ENCODE results near the gene CADM1.

DNA sequence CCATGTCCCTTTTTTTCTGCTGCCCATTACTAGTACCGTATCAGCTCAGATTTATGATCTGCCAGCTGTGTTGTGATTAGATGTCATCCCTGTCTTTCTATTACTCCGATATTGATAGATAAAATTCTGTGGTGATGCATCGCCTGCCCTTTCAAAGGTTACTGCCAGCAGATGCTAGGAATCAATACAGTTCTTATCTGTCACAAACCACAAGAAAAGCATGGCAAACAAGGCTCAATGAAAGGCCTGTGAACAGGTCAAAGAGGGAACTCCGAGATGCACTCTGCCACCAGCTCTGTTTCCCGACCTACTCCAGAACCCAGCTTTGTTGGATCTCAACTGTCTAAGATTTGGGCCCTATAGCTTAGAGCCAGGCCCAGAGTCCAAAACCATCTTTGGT, 246.0 kb downstream of the CADM1 start:
- TF ChIP-seq, protein P1, sequence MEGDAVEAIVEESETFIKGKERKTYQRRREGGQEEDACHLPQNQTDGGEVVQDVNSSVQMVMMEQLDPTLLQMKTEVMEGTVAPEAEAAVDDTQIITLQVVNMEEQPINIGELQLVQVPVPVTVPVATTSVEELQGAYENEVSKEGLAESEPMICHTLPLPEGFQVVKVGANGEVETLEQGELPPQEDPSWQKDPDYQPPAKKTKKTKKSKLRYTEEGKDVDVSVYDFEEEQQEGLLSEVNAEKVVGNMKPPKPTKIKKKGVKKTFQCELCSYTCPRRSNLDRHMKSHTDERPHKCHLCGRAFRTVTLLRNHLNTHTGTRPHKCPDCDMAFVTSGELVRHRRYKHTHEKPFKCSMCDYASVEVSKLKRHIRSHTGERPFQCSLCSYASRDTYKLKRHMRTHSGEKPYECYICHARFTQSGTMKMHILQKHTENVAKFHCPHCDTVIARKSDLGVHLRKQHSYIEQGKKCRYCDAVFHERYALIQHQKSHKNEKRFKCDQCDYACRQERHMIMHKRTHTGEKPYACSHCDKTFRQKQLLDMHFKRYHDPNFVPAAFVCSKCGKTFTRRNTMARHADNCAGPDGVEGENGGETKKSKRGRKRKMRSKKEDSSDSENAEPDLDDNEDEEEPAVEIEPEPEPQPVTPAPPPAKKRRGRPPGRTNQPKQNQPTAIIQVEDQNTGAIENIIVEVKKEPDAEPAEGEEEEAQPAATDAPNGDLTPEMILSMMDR (IDR thresholded peaks at IDR 0.05), result no peak
- no peak for TF ChIP-seq POLR2AphosphoS5 (IDR thresholded peaks at IDR 0.05)
- no peak for TF ChIP-seq POLR2A (IDR thresholded peaks at IDR 0.05; ENCODE audit: low read depth)
- no peak for TF ChIP-seq EP300 (IDR thresholded peaks at IDR 0.05)

All from esophagus muscularis mucosa (tissue), 4 donors.